ENCODE data around the gene GLIS1.
A peak's percentile ranks its signal among the peaks of the same experiment; 100 is the strongest.

GLIS1 gene

DNA sequence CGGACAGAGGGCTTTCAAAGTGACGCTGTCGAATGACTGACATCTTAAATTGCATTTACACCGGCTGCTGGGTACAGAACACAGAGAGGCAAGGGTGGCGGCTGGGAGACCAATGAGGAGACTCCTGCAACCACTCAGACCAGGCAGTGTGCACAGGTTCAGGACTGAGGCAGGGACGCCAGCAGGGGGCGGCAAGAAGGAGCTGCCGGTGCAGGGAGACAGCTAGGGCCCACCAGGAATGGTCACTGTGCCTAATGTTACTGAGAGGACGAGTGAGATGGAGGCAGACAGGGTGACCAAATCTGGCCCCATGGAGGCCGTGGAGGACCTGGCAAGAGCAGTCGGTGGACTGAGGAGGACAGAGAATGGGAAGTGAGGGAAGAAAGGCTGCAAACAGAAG is 23.5 kb downstream of the GLIS1 start:
- peaks cover 0 to 5% of the 10 kb centered on the region in 2 donors for H3K9me3 Mint-ChIP-seq
- ATAC-seq: no peak

DNA sequence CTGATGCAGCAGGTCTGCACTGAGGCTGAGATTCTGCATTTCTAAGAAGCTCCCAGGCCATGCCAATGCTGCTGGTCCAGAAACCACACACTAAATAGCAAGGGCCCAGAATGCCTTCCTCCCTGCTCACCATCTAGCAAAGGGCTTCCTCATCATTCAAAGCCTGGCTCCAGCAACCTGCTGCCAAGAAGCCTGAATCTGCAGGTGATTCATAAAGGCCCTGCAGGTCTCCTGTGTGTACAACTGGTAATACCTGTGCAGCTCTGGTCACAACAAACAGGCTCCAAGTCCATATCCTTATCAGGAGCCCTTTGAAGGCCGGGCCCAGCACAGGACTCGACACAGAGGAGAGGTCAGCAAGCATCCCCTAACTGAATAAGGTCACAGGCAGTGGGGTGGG is 26.7 kb downstream of the GLIS1 start:
- ATAC-seq: no peak
- peaks cover 0 to 5% of the 10 kb centered on the region in 2 donors for H3K9me3 Mint-ChIP-seq
- no peaks in the 10 kb centered on the region for H3K4me1 Mint-ChIP-seq
- H3K4me3 Mint-ChIP-seq: no peak overlapping the region
- H3K27ac Mint-ChIP-seq: peak overlapping the region in 1 of 2 donors; percentile 20
- no peak for DNase-seq
- H3K27me3 Mint-ChIP-seq: no peaks in the 10 kb centered on the region

More for the DNA sequence above, 23.5 kb downstream of the GLIS1 start:
- Mint-ChIP-seq H3K4me1 (no peaks in the 10 kb centered on the region), H3K27me3 (peaks cover 6% of the 10 kb centered on the region), H3K4me3 (no peak overlapping the region), H3K27ac (no peak overlapping the region)
- DNase-seq: no peak

DNA sequence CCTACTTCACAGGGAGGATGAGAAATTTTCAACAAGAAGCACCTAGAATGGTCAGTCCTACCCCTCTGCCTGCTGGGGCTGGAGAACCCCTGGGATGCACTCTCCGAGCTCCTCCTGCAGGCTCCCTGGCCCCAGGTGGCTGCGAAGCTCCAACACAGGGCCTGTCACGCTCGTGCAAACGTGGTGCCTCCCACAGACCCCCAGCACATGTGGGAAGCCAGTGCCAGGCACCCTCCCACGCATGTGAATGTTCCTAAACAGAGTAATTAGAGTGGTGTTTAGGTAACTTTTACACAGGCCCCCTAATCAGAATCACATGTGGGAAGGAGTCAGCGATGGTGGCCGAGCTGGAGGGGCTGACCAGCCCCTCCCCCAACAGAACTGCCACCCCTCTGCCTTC is 28.4 kb downstream of the GLIS1 start:
- no peak for ATAC-seq
- Mint-ChIP-seq H3K4me3 (no peak overlapping the region), H3K27me3 (no peaks in the 10 kb centered on the region), H3K27ac (no peak overlapping the region), H3K4me1 (no peaks in the 10 kb centered on the region), H3K9me3 (peaks cover 0 to 5% of the 10 kb centered on the region in 2 donors)
- DNase-seq: no peak

DNA sequence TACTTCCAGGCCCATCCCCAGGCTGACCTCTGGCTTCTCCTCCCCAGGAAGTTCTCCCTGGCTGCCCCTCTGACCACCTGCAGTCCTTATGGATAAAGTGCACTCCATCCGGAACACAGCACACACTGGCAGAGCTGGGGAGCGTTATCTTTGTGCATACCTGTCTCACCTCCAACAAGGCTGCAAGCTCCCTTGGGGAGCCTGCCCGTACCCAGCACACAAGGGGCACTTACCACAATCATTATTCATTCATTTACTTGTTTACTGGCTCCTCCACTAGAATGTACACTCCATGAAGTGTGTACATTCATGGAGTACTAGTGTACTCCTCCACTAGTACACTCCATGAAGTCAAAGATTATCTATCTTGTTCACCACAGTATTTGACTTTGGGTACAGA is 30.3 kb downstream of the GLIS1 start:
- Mint-ChIP-seq H3K9me3 (peaks cover 0 to 5% of the 10 kb centered on the region in 2 donors), H3K4me3 (no peak overlapping the region), H3K27ac (peak overlapping the region in 1 of 2 donors; percentile 61), H3K27me3 (no peaks in the 10 kb centered on the region), H3K4me1 (no peaks in the 10 kb centered on the region)
- ATAC-seq (no peak), DNase-seq (no peak)

DNA sequence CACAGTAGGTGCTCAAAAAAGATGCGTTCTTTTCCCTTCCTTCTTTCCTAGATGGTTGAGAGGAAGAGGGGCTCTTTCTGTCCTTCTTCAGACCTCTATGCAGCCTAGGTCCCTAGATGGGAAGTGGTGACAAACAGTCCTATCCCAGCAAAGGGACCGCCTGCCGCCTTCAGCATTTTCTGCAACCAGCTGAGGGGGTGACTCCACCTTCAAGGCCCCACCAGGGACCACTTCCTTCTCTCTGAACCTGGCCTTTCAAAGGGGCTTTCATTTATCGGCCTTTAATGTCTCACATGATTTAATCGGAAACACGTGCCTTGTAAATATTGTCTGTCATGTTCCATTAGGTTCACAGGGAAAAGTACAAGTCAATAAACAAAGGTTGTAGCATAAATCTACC is 32.6 kb downstream of the GLIS1 start:
- Mint-ChIP-seq H3K9me3 (no peaks in the 10 kb centered on the region), H3K4me1 (no peaks in the 10 kb centered on the region), H3K27me3 (no peaks in the 10 kb centered on the region), H3K4me3 (no peak overlapping the region), H3K27ac (peak overlapping the region in 1 of 2 donors; percentile 80)
- DNase-seq: no peak
- no peak for ATAC-seq

DNA sequence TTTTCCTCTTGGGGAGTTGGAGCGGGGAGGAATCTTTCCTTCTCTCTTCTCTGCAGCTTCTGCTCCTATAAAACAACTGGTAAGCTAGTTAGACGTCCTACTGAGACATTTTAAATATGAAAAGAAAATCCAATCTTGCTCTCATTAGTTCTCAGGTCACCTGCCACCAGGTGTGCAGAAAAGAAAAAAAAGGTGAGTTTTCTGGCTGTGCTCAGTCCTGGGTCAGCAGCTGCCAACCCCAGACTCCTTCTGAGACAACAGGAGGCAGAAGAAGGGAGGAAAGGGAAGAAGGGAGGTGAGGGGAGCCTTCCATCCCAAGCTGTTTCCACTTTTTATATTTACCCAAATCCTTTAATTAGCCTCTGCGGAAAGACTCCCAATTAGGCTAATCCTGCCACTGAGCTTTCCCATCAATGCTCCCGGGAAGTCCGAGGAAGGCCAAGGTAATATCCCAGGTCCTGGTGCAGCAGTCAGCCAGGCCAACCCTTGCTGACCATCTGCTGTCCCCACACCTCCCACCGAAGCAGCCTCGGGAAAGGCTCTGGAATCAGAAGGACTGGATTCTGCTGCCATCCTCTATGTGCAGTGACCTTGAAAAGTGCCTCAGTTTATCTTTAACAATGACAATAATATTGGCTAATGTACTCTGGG is 33.4 kb downstream of the GLIS1 start:
- ATAC-seq: no peak
- Mint-ChIP-seq H3K9me3 (no peaks in the 10 kb centered on the region), H3K4me1 (no peaks in the 10 kb centered on the region), H3K4me3 (no peak overlapping the region), H3K27ac (peak overlapping the region in 1 of 2 donors; percentile 44), H3K27me3 (no peaks in the 10 kb centered on the region)
- DNase-seq: no peak

DNA sequence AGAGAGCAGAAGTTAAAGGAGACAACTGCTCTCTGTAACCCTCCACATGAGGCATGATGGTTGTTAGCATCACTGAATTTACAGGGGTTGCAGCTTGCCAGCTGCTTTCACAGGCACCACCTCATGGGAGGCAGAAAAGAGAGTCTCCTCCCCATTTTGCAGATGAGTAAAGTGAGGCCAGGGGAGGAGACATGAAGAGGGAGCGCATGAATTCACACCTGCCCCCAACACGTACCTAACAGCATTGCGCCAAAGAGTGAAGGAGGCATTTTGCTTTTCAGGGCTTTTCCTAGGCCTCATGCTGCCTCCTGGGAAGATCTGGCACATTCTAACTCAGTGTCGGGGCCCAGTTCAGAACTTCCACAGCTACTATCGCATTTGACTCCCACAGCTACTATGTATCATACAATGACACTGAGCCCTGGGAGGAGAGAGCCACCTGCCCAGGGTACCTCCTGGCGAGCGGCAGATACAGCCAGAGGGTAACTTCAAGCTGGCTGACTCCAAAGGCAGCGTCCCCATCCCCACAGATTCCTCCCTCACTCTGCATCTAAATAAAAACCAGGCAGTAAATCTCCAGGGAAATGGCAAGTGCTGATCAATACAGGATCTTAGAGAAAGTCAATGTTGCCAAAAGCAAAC is 34.0 kb downstream of the GLIS1 start:
- no peaks in the 10 kb centered on the region for H3K27me3 Mint-ChIP-seq
- H3K27ac Mint-ChIP-seq: no peak overlapping the region
- ATAC-seq (no peak), DNase-seq (no peak)
- H3K4me3 Mint-ChIP-seq: no peak overlapping the region
- H3K9me3 Mint-ChIP-seq: no peaks in the 10 kb centered on the region
- H3K4me1 Mint-ChIP-seq: no peaks in the 10 kb centered on the region

DNA sequence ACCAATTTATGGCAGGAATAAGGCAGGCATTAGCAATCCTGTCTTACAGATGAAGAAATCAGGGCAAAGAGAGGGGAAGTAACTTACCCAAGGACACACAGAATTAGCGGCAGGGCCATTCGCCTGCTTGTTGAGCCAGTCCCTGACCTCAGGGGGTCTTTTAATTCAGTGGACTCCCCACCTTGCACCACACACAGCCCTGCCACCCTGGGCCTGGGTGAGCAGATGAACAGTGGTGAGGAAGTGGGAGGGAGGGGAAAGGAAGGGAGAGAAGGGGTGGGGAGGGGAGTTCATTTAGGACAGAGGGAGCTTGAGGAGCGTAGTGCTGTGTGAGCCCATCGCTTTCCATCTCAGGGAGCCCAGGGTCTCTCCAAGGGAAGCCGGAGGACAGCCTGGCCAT is 34.7 kb downstream of the GLIS1 start:
- Mint-ChIP-seq H3K27ac (no peak overlapping the region), H3K9me3 (no peaks in the 10 kb centered on the region), H3K27me3 (no peaks in the 10 kb centered on the region)

DNA sequence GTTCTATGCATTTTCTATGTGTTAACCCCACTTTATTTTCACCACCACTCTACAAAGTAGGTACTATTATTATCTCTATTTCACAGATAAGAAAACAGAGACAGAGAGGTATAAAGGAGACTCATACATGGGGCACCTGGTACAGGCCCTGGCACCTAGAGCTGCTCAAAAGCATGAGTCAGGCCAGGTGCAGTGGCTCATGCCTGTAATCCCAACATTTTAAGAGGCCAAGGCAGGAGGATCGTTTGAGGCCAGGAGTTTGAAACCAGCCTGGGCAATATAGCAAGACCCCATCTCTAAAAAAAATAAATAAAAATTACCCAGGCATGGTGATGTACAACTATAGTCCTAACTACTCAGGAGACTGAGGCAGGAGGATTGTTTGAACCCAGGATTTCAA is 35.8 kb downstream of the GLIS1 start:
- H3K4me3 Mint-ChIP-seq: no peak overlapping the region
- no peaks in the 10 kb centered on the region for H3K4me1 Mint-ChIP-seq
- no peak for DNase-seq
- H3K27me3 Mint-ChIP-seq: no peaks in the 10 kb centered on the region
- no peaks in the 10 kb centered on the region for H3K9me3 Mint-ChIP-seq
- no peak for ATAC-seq
- H3K27ac Mint-ChIP-seq: no peak overlapping the region

More for the DNA sequence above, 34.7 kb downstream of the GLIS1 start:
- Mint-ChIP-seq H3K4me3 (no peak overlapping the region), H3K4me1 (no peaks in the 10 kb centered on the region)
- DNase-seq: no peak
- no peak for ATAC-seq

DNA sequence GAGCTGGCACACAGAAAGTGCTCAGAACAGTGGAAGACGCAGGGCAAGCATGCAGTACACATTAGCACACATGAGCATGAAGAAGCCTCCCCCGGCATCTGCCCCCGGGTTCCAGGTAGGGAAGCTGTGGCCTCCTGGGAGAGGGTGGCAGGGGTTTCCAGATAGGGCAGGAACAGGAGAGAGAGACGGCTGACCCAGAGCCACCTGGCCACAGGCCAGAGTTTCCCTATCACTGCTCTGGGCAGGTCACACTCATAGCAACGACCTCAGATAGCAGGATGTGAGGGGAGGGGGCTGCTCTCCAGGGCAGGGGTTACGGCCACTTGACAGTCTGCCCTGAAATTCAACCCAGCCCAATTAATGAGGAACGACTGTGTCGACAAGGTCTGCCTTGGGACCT is 36.6 kb downstream of the GLIS1 start:
- no peak for ATAC-seq
- Mint-ChIP-seq H3K27ac (no peak overlapping the region), H3K27me3 (no peaks in the 10 kb centered on the region), H3K4me1 (no peaks in the 10 kb centered on the region), H3K4me3 (no peak overlapping the region), H3K9me3 (no peaks in the 10 kb centered on the region)
- no peak for DNase-seq

DNA sequence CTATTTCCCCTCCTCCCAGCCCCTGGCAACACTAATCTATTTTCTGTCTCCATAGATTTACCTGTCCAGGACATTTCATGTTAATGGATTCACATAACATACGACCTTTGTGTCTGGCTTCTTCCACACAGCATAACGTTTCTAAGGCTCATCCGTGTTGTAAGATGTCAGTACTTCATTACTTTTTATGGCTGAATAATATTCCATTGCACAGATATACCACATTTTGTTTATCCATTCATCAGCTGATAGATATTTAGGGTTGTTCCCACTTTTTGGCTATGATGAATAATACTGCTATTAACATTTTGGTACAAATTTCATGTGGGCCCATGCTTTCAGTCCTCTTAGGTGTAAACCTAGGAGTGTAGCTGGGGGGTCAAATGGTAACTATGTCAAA is 38.2 kb downstream of the GLIS1 start:
- H3K4me1 Mint-ChIP-seq: no peaks in the 10 kb centered on the region
- ATAC-seq (no peak), DNase-seq (no peak)
- H3K9me3 Mint-ChIP-seq: no peaks in the 10 kb centered on the region
- H3K27me3 Mint-ChIP-seq: peaks cover 7% of the 10 kb centered on the region
- no peak overlapping the region for H3K27ac Mint-ChIP-seq
- H3K4me3 Mint-ChIP-seq: no peak overlapping the region

DNA sequence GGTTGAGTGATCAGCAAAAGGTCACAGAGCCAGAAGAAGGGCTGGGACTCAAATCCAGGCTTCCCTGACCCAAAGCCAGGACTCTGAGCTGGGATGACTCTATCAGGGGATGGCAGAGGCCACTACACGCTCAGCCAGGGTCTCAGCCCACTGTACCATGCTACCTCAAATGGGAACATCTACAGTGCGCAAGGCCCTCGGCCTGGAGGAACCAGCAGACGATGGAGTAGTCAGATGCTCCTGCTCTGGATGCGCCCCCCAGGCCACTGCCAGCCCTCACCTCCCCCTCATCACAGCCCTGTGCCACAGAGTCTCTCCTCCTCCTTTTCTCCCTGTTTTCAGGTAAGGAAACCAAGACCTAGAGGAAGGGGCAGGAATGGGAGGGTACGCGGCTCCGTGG is 39.0 kb downstream of the GLIS1 start:
- DNase-seq (no peak), ATAC-seq (no peak)
- Mint-ChIP-seq H3K4me3 (no peak overlapping the region), H3K4me1 (no peaks in the 10 kb centered on the region), H3K9me3 (no peaks in the 10 kb centered on the region), H3K27me3 (peaks cover 7% of the 10 kb centered on the region), H3K27ac (no peak overlapping the region)

DNA sequence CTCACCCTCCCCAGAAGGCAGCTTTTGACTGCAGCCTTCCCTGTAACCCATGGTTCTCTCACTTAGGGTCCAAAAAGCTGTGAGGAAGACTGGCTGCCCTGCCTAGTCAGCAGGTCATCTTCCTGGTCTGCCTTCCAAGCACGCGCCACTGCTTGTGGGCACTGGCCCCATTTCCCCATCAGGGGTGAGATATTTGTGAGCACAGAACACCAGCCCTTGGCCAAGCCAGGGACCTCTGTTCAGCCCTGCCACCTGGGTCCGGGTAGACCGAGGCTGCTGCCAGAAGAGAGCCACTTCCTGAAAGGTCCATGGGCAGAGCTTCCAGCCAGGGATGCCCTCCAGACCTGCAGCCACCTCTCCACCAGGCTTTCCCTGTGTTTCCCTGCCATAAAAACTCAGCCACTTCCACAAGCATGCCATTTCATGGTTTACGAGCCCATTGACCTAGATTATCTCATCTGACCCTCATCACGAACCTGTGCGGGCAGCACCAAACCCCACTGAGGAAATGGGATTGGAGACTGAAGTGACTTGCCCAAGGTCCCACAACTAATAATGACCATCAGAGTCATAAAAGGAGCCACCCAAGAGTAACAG is 40.5 kb downstream of the GLIS1 start:
- Mint-ChIP-seq H3K4me1 (no peaks in the 10 kb centered on the region), H3K9me3 (no peaks in the 10 kb centered on the region), H3K27ac (peak overlapping the region in 1 of 2 donors; percentile 48), H3K27me3 (peaks cover 7% of the 10 kb centered on the region), H3K4me3 (no peak overlapping the region)
- DNase-seq (no peak), ATAC-seq (no peak)

DNA sequence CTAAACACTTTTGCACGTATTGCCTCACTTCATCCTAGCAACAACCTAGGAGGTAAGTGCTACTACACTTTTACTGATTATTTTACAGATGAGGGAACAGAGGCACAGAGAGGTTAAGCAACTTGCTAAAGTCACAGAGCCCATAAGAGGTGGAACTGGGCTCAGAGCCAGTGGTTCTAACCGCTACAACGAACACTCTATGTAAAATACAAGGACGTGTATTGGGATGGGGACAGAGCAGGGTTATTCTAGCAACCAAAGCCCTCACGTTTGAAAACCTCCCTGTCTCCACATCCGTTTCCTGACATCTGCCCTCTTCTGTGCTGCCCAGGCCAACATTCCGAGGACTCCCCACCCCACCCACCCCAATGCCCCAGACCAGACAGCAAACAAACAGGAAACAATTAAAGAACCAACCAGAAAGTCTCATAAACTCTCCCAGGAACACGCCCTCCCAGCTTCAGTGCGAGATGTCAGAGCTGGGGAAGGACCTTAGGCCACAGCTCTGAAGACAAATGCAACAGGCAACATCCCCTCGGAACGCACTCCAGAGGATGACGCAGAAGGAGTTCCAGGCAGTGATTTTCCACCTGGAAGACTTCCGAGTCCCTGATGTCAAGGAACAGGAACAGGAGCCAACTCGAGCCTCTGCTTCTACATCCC is 41.1 kb downstream of the GLIS1 start:
- Mint-ChIP-seq H3K27ac (no peak overlapping the region), H3K27me3 (peaks cover 7% of the 10 kb centered on the region), H3K4me1 (no peaks in the 10 kb centered on the region), H3K4me3 (no peak overlapping the region), H3K9me3 (no peaks in the 10 kb centered on the region)
- no peak for ATAC-seq
- DNase-seq: no peak

DNA sequence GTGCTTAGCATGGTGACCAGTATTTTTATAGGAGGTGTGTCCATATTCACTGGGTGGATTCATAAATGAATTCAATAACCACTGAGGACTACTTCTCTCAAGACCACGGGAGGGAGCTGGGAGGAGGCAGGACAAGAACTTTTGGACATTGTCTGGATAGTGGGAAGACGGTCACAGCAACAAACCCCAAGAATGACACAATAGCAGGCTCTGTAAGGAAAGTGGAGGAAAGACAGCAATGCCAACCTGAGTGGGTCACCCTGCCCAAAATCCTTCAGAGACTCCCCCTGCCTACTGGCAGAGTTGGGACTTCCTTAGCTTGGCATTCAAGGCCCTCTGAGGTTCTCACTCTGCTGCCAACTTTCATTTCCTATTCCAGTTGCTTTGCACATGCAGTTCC is 42.0 kb downstream of the GLIS1 start:
- ATAC-seq: no peak
- peaks cover 7% of the 10 kb centered on the region for H3K27me3 Mint-ChIP-seq
- DNase-seq: no peak

DNA sequence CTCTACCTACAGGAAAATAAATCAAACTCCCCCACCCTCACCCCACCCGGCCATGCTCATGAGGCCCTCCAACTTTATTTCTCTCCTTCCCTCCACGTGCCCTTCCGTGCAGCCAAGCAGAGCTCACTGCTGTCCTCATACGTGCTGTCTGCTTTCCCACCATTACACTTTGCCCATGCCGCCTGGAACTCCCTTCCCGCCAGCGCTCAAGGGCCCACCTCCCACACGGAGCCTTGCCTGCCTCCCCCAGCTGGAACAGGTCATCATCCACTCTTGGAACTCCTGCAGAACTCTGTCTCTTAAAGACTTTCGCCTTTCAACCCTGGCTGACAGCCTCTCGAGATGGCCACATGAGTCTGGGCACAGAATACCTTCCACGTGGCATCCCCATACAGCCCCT is 42.4 kb downstream of the GLIS1 start:
- H3K9me3 Mint-ChIP-seq: no peaks in the 10 kb centered on the region
- DNase-seq: no peak
- H3K4me3 Mint-ChIP-seq: no peak overlapping the region
- ATAC-seq: no peak
- H3K27me3 Mint-ChIP-seq: peaks cover 11% of the 10 kb centered on the region
- H3K27ac Mint-ChIP-seq: peak overlapping the region in 1 of 2 donors; percentile 60
- no peaks in the 10 kb centered on the region for H3K4me1 Mint-ChIP-seq

More for the DNA sequence above, 42.0 kb downstream of the GLIS1 start:
- H3K4me3 Mint-ChIP-seq: no peak overlapping the region
- H3K4me1 Mint-ChIP-seq: no peaks in the 10 kb centered on the region
- H3K9me3 Mint-ChIP-seq: no peaks in the 10 kb centered on the region
- H3K27ac Mint-ChIP-seq: peak overlapping the region in 1 of 2 donors; percentile 60

Data from stimulated activated naive CD8-positive, alpha-beta T cell treated with anti-CD3 and anti-CD28 coated beads, Interleukin-15, amount 100 ng/mL, for 72 hours (primary cell).